T-helper 2 cell treated with Interferon-gamma antibody and Interleukin-4, amounts not matched to agents 100 ng/mL and 5 ng/mL, for 36 hours (primary cell): ENCODE data around the gene C4B. TPM values are rescaled to one million over a fixed set of nuclear protein-coding genes. Genes with fewer than 3 reads are reported as not detected.

ENCODE experiments used
- intact Hi-C: fragments of 100-400 bp; cut with micrococcal nuclease; formaldehyde crosslinking; loops from one replicate; pipeline ENCODE4 v1.15.1; 2023
- total RNA-seq: library from RNA; stranded (reverse); gene quantifications from 2 replicates; pipeline ENCODE4 v1.2.3, GENCODE V29; 2022

C4B gene
- total RNA-seq, 1 donor from 2014 or later: 3.5 TPM

GRCh38 chr6:32079566-32080290 is 65.1 kb downstream of the C4B start:
- intact Hi-C loops: no loop called here

DNA sequence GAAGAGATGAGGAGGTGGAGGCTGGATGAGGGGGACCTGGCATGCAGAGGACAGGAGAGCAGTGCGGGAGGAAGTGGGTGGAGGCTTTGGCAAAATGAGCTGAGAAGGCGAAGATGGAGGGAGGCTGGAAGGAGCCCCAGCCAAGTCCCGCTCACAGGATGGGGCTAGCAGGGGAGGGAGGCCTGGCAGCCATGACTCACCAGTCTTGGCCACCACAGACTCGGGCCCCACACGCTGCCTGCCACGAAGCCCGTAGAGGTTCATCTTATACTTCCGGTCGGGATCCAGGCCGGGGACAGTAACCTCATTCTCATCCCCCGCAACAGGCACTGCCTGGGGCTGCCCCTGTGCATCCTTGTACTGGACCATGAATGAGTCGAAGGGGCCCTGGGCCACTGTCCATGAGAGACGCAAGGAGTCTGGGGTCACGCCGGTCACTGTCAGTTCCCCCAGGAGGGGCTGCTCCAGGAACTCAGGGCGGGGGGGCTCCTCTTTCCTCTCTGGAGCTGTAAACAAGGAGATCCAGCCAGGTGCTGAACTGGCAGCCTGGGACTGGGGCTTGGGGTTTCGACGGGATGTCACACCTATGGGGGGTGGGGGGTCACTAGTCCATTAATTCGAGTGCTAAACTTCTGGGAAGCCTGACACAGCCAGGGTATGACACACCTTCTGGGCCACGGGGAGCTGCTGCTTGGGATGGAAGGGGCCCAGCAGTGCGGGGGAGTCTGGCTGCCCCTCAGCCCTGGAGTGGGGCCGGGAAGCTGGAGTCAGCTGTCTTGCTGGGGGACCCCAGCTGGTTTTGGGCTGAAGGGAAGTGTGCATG is 66.8 kb downstream of the C4B start:
- intact Hi-C loops: no loop called here

GRCh38 chr6:32082478-32082877 is 67.9 kb downstream of the C4B start:
- intact Hi-C loops: no loop called here

DNA sequence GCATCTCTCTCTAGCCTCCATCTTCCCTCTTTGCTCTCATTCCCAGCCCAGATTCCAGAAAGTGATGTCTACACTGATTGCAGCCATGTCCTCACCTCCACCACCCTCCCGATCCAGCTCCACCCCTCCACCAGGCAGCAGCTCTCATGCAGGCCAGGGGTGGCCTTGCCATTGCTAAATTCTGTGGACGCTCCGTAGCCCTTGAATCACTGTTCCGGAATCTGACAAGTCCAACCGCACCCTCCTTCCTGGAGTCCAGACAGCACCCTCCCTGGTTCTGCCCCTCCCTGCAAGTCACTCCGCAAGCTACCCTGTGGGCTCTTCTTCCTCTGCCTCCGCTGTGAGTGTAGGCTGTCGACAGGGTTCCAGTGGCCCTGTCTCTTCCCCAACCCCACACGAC is 68.3 kb downstream of the C4B start:
- intact Hi-C loops: no loop called here

GRCh38 chr6:32083812-32084768 is 69.5 kb downstream of the C4B start:
- intact Hi-C loops: no loop called here

GRCh38 chr6:32084780-32085179 is 70.2 kb downstream of the C4B start:
- intact Hi-C loops: no loop called here

Other genes starting within 250 kb of the C4B start
- 4.6 and 4.9 TPM in 2 replicates for gene VWA7, start 237.5 kb upstream of the C4B start, total RNA-seq
- gene VARS1, start 219.0 kb upstream of the C4B start, total RNA-seq: 124 TPM in 2 replicates
- gene LSM2, start 207.8 kb upstream of the C4B start, total RNA-seq: 101 and 104 TPM in 2 replicates
- gene HSPA1L, start 199.5 kb upstream of the C4B start, total RNA-seq: 2.6 and 2.8 TPM in 2 replicates
- gene HSPA1A, start 199.3 kb upstream of the C4B start, total RNA-seq: 117 and 120 TPM in 2 replicates
- 83.9 and 85.5 TPM in 2 replicates for gene HSPA1B, start 187.1 kb upstream of the C4B start, total RNA-seq
- gene NEU1, start 152.0 kb upstream of the C4B start, total RNA-seq: 14.6 and 15.4 TPM in 2 replicates
- gene SLC44A4, start 135.8 kb upstream of the C4B start, total RNA-seq: not detected in 2 replicates
- 70.9 and 73.1 TPM in 2 replicates for gene EHMT2, start 117.1 kb upstream of the C4B start, total RNA-seq
- gene ZBTB12, start 112.7 kb upstream of the C4B start, total RNA-seq: 2.8 TPM in 2 replicates
- 0.64 and 1.5 TPM in 2 replicates for gene C2, start 87.1 kb upstream of the C4B start, total RNA-seq
- not detected in 2 replicates for gene CFB, start 68.7 kb upstream of the C4B start, total RNA-seq
- gene NELFE, start 55.8 kb upstream of the C4B start, total RNA-seq: 75.4 and 75.8 TPM in 2 replicates
- 77.1 and 86.5 TPM in 2 replicates for gene SKIC2, start 55.6 kb upstream of the C4B start, total RNA-seq
- gene DXO, start 42.7 kb upstream of the C4B start, total RNA-seq: 17.3 and 18.8 TPM in 2 replicates
- 3.2 and 5.2 TPM in 2 replicates for gene C4A, start 32.7 kb upstream of the C4B start, total RNA-seq
- gene CYP21A2, start 23.6 kb downstream of the C4B start, total RNA-seq: 0.59 TPM in 2 replicates
- gene TNXB, start 94.5 kb downstream of the C4B start, total RNA-seq: 5.7 and 7.6 TPM in 2 replicates
- 121 and 125 TPM in 2 replicates for gene ATF6B, start 113.5 kb downstream of the C4B start, total RNA-seq
- 4.6 and 5.4 TPM in 2 replicates for gene FKBPL, start 115.5 kb downstream of the C4B start, total RNA-seq
- gene PRRT1, start 137.1 kb downstream of the C4B start, total RNA-seq: not detected in 2 replicates
- gene PPT2, start 139.3 kb downstream of the C4B start, total RNA-seq: 9.0 and 10.7 TPM in 2 replicates
- gene EGFL8, start 149.8 kb downstream of the C4B start, total RNA-seq: 7.0 and 8.7 TPM in 2 replicates
- 40.8 and 41.6 TPM in 2 replicates for gene AGPAT1, start 161.3 kb downstream of the C4B start, total RNA-seq
- gene RNF5, start 163.6 kb downstream of the C4B start, total RNA-seq: 41.1 and 42.9 TPM in 2 replicates
- 30.6 and 31.6 TPM in 2 replicates for gene AGER, start 169.5 kb downstream of the C4B start, total RNA-seq
- 82.6 and 84.4 TPM in 2 replicates for gene PBX2, start 175.4 kb downstream of the C4B start, total RNA-seq
- gene GPSM3, start 177.8 kb downstream of the C4B start, total RNA-seq: 245 and 258 TPM in 2 replicates
- 0.16 and 0.18 TPM in 2 replicates for gene NOTCH4, start 209.3 kb downstream of the C4B start, total RNA-seq